Measurements from ENCODE around the gene LYPD5. TPM values are rescaled to one million over a fixed set of nuclear protein-coding genes. Genes with fewer than 3 reads are reported as not detected.
"Not testable (repeated sequence)": the region's sequence is repeated elsewhere in the genome, so short reads cannot be mapped to it uniquely, and the experiment has no call there.

LYPD5 gene
- total RNA-seq, 3 donors from 2014 or later, result 0.53 to 0.87 TPM; not detected in 1

DNA sequence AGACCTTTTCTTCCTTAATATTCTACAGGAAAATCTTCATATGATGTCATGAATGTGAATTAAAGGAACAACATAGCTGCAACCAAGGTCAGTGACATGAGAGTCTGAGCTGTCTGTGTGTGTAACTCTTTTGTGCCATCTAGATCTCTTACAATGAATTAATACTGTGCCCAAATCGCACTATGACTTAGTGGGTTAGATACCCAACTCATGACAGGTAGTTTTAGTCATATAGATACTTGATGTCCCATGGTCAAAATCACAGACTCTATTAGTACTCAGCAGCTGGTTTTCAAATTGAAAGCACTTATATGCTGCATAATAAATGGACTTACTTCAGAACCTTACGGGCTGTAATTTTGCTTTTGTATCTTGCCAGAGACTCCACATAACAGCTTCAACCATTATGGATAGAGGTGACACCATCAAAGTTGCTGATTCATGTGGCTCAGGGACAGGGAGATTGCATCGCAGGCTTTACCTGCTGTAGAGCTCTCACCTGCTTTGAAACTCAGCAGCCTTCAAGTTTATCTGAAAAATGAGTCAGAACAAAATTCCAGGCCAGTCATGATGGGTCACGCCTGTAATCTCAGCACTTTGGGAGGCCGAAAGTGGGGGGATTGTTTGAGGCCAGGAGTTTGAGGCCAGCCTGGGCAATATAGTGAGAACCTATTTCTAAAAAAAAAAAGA, 12.6 kb upstream of the LYPD5 start:
- Mint-ChIP-seq H3K9me3 (no peaks in the 10 kb centered on the region), H3K4me3 (no peak overlapping the region), H3K4me1 (ENCODE audit: low read depth) (peaks cover under 1% of the 10 kb centered on the region), H3K36me3 (ENCODE audit: insufficient read depth) (no peaks in the 10 kb centered on the region), H3K27me3 (ENCODE audit: low read depth) (peaks cover 16% of the 10 kb centered on the region)
- DNase-seq (no peak), ATAC-seq (no peak)

- Mint-ChIP-seq H3K27me3 (ENCODE audit: low read depth) (peaks cover 3% of the 10 kb centered on the region), H3K4me3 (no peak overlapping the region), H3K9me3 (no peaks in the 10 kb centered on the region), H3K4me1 (ENCODE audit: low read depth) (no peaks in the 10 kb centered on the region), H3K36me3 (ENCODE audit: insufficient read depth) (no peaks in the 10 kb centered on the region)
- DNase-seq, result no peak
- ATAC-seq, result no peak
Measured at GRCh38 chr19:43812688-43813087, 10.4 kb upstream of the LYPD5 start.

DNA sequence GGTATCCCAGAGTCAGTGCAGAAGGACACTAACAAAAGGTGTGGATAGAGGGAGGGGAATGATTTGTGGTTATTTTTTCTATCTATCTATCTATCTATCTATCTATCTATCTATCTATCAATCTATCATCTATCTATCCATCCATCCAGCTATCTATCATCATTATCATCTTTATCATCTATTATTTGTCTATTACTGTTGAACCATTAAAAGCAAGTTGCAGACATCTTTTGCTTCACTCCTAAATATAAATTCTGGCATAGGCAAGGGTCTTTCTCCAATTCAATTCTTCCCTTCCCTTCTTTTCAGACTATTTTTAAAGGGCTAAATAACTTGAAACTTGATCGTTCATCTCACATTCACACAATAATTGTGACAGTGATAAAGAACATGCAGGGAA, 10.0 kb upstream of the LYPD5 start:
- H3K4me1 Mint-ChIP-seq (ENCODE audit: low read depth), result no peaks in the 10 kb centered on the region
- H3K4me3 Mint-ChIP-seq, result no peak overlapping the region
- no peak for DNase-seq
- peaks cover 3% of the 10 kb centered on the region for H3K27me3 Mint-ChIP-seq (ENCODE audit: low read depth)
- H3K36me3 Mint-ChIP-seq (ENCODE audit: insufficient read depth), result no peaks in the 10 kb centered on the region
- no peak for ATAC-seq
- no peaks in the 10 kb centered on the region for H3K9me3 Mint-ChIP-seq

DNA sequence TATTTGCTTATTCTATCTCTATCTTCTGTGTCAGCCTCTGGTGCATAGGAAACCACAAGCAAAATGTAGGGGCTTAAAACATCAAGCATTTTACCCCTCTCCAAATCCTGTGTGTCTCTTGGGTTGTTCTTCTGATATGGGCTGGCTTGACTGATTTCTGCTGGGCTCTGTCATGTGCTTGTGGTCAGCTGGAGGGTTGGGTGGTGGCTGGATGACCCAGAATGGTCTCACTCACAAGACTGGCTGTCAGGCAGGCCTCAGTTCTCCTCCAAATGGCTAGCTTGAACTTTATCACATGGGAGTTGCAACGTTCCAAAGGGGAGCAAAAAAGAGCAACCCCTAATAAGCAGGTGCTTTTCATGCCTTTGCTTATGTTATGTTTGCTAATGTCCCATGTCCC, 9.6 kb upstream of the LYPD5 start:
- H3K27me3 Mint-ChIP-seq (ENCODE audit: low read depth), result peaks cover 3% of the 10 kb centered on the region
- no peaks in the 10 kb centered on the region for H3K36me3 Mint-ChIP-seq (ENCODE audit: insufficient read depth)
- no peaks in the 10 kb centered on the region for H3K9me3 Mint-ChIP-seq
- DNase-seq (no peak), ATAC-seq (no peak)
- no peaks in the 10 kb centered on the region for H3K4me1 Mint-ChIP-seq (ENCODE audit: low read depth)
- no peak overlapping the region for H3K4me3 Mint-ChIP-seq

DNA sequence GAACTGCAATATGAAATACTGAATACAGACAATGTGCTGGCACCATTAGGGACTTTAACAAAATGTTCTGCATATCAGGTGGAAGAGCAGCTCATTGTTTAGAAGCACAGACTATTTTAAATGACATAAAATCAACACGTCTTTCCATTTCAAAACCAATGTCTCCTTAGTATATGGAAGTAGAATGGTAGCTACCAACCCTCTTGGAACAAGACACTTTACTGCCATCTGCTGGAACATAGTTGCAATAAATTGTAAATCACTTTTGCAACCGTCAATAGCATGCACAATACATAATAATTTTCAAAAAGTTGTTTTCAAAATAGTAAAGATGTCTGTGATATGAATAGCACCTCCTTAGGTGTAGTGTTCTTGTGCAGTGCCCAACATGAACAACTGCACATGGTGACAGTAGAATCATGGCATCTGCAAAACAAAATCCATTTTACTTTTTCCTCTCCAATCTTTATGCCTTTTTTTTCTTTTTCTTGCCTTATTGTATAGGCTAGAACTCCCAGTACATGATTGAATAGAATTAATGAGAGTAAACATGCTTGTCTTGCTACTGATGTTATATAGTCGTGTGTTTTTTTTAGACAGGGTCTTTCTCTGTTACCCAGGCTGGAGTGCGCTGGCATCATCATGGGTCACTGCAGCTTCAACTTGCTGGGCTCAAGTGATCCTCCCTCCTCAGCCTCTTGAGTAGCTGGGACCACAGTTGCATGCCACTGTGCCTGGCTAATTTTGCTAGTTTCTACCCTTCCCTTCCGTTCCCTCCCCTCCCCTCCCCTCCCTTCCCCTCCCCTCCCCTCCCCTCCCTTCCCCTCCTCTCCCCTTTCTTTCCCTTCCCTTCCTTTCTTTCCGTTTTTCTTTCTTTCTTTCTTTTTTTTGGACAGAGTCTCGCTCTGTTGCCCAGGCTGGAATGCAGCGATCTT, 7.8 kb upstream of the LYPD5 start:
- Mint-ChIP-seq H3K4me3 (no peak overlapping the region), H3K9me3 (no peaks in the 10 kb centered on the region), H3K36me3 (ENCODE audit: insufficient read depth) (no peaks in the 10 kb centered on the region), H3K4me1 (ENCODE audit: low read depth) (no peaks in the 10 kb centered on the region), H3K27me3 (ENCODE audit: low read depth) (peaks cover 3% of the 10 kb centered on the region)
- DNase-seq (no peak), ATAC-seq (peak; percentile 65 to 74)

- DNase-seq (no peak), ATAC-seq (no peak)
- Mint-ChIP-seq H3K4me3 (no peak overlapping the region), H3K9me3 (no peaks in the 10 kb centered on the region), H3K36me3 (ENCODE audit: insufficient read depth) (no peaks in the 10 kb centered on the region), H3K27me3 (ENCODE audit: low read depth) (no peaks in the 10 kb centered on the region), H3K4me1 (ENCODE audit: low read depth) (no peaks in the 10 kb centered on the region)
Measured at GRCh38 chr19:43807651-43808050, 5.4 kb upstream of the LYPD5 start.

GRCh38 chr19:43806848-43807247, 4.6 kb upstream of the LYPD5 start:
- DNase-seq, result no peak
- no peaks in the 10 kb centered on the region for H3K9me3 Mint-ChIP-seq
- no peaks in the 10 kb centered on the region for H3K27me3 Mint-ChIP-seq (ENCODE audit: low read depth)
- H3K4me3 Mint-ChIP-seq, result no peak overlapping the region
- H3K4me1 Mint-ChIP-seq (ENCODE audit: low read depth), result no peaks in the 10 kb centered on the region
- no peaks in the 10 kb centered on the region for H3K36me3 Mint-ChIP-seq (ENCODE audit: insufficient read depth)
- ATAC-seq, result no peak

DNA sequence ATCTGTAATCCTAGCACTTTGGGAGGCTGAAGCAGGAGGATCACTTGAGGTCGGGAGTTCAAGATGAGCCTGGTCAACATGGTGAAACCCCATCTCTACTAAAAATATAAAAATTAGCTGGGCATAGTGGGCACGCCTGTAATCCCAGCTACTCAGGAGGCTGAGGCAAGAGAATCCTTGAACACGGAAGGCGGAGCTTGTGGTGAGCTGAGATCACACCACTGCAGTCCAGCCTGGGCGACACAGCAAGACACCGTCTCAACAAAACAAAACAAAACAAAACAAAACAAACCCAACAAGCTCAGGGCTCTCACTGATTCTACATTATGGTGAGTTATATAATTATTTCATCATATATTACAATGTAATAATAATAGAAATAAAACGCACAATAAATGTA, 4.2 kb upstream of the LYPD5 start:
- H3K4me1 Mint-ChIP-seq (ENCODE audit: low read depth); DNase-seq; H3K4me3 Mint-ChIP-seq; H3K36me3 Mint-ChIP-seq (ENCODE audit: insufficient read depth); H3K9me3 Mint-ChIP-seq; ATAC-seq; H3K27me3 Mint-ChIP-seq (ENCODE audit: low read depth): not testable (repeated sequence)

DNA sequence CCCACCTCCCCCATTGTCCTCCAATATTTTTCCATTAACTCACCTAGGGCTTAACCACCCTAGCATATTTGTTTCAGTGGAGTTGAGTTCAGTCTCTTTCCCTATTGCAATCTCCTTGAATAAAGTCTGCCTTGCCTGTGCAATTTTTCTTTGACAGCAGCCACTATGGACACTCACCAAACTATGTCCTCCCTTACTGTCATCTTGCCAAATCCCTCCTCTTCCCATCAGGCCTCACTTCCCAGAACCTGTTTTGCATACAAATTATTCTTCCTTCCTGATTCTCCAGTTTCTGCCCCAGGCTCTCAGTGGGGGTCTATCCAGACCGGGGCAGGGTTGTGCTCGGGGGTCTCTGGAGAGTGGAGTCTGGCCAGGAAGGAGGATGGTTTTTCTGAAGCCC, 2.2 kb upstream of the LYPD5 start:
- no peak for DNase-seq
- no peak for ATAC-seq
- no peaks in the 10 kb centered on the region for H3K27me3 Mint-ChIP-seq (ENCODE audit: low read depth)
- H3K9me3 Mint-ChIP-seq, result no peaks in the 10 kb centered on the region
- no peak overlapping the region for H3K4me3 Mint-ChIP-seq
- H3K4me1 Mint-ChIP-seq (ENCODE audit: low read depth), result no peaks in the 10 kb centered on the region
- H3K36me3 Mint-ChIP-seq (ENCODE audit: insufficient read depth), result no peaks in the 10 kb centered on the region

- Mint-ChIP-seq H3K36me3 (ENCODE audit: insufficient read depth) (no peaks in the 10 kb centered on the region), H3K4me3 (peak overlapping the region; percentile 43), H3K4me1 (ENCODE audit: low read depth) (peaks cover 10% of the 10 kb centered on the region), H3K9me3 (no peaks in the 10 kb centered on the region), H3K27me3 (ENCODE audit: low read depth) (peaks cover 5% of the 10 kb centered on the region)
- no peak for DNase-seq
- no peak for ATAC-seq
Measured at GRCh38 chr19:43799502-43800142, 2.6 kb downstream of the LYPD5 start.

DNA sequence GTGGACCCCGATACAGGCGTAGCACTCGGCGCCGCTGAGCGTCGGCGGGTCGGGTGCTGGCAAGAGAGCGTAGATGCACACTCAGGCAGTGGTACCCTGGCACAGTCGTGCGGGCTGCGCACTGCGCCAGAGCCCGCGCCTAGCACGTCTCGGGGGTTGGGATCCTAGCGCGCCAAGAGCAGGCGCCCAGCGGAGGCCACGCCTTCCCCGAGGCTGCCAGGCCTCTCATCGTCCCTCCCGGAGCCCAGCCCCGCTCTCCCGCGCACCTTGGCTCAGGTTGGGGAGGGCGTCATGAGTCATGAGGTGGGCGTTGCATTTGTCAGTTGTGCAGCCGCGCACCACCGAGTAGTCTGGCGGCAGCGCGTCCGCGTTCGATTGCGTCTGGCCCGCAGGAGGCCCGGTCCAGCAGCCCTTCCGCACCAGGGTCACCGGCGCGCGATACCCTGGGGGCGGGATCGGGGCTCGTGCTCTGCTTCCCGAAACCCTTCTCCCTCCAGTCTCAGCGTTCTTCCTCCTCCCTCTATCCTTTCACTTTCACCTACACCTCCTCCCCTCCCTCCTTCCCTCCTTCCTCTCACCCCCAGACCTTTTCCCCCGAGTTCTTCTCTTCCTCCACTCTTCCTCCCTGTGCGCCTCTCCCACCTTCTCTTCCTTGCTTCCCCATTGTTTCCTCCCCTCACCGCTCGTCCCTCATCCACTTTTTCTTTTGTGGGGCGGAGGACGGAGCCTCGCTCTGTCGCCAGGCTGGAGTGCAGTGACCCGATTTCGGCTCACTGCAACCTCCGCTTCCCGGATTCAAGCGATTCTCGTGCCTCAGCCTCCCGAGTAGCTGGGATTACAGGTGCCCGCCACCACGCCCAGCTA, 3.5 kb downstream of the LYPD5 start:
- Mint-ChIP-seq H3K4me3 (peak overlapping the region; percentile 74), H3K27me3 (ENCODE audit: low read depth) (peaks cover 5% of the 10 kb centered on the region), H3K36me3 (ENCODE audit: insufficient read depth) (no peaks in the 10 kb centered on the region), H3K9me3 (no peaks in the 10 kb centered on the region), H3K4me1 (ENCODE audit: low read depth) (peaks cover 10% of the 10 kb centered on the region)
- peak; percentile 90 to 92 for ATAC-seq
- peak; percentile 77 for DNase-seq

- Mint-ChIP-seq H3K9me3 (no peaks in the 10 kb centered on the region), H3K4me3 (peak overlapping the region; percentile 74), H3K4me1 (ENCODE audit: low read depth) (peaks cover 10% of the 10 kb centered on the region), H3K36me3 (ENCODE audit: insufficient read depth) (no peaks in the 10 kb centered on the region), H3K27me3 (ENCODE audit: low read depth) (peaks cover 5% of the 10 kb centered on the region)
- DNase-seq (no peak), ATAC-seq (no peak)
Measured at GRCh38 chr19:43798026-43798545, 4.2 kb downstream of the LYPD5 start.

DNA sequence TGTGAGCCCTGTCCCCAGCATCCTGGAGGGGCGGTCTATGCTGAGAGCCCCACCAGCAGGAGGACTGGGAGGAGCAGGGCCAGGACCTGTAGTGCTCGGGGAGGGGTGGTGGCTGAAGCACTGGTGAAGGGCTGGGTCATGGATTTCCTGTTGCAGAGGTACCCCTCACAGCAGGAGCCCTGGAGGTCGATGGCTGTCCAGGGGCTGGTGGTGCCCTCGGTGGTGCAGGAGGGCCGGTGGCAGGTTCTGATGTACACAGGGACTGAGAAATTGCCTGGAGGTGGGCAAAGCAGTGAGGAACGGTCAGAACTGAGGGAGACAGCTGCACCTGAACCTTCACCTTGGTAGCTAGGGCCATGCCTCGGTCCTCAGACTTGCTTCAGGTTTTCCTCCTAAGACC, 4.7 kb downstream of the LYPD5 start:
- DNase-seq (no peak), ATAC-seq (no peak)
- Mint-ChIP-seq H3K36me3 (ENCODE audit: insufficient read depth) (no peaks in the 10 kb centered on the region), H3K9me3 (no peaks in the 10 kb centered on the region), H3K27me3 (ENCODE audit: low read depth) (peaks cover 5% of the 10 kb centered on the region), H3K4me3 (no peak overlapping the region), H3K4me1 (ENCODE audit: low read depth) (peaks cover 10% of the 10 kb centered on the region)

DNA sequence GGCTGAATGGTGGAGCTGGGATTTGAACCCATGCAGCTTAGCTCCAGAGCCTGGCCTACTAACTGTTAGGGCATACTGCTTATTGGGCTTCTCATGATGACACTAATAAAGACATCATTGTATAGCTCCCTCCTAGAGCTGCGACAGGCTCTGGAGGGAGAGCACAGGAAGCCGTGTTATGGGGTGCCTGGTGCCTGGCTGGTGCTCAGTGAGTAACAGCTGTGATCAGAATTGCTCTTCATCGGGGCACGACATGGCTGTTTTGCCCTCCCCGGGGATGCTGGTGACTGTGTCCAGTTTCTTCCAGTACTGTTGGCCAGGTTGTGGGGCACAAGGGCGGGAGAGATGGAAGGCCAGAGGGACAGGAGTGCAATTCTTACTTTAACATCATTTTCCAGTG, 5.1 kb downstream of the LYPD5 start:
- Mint-ChIP-seq H3K27me3 (ENCODE audit: low read depth) (peaks cover 5% of the 10 kb centered on the region), H3K4me3 (peak overlapping the region; percentile 42), H3K4me1 (ENCODE audit: low read depth) (peaks cover 10% of the 10 kb centered on the region), H3K9me3 (no peaks in the 10 kb centered on the region), H3K36me3 (ENCODE audit: insufficient read depth) (no peaks in the 10 kb centered on the region)
- DNase-seq (no peak), ATAC-seq (no peak)

All from activated T-cell treated with anti-CD3 and anti-CD28 coated beads, Interleukin-2, amount 50 U/mL, for 4 hours (primary cell).